Mesothelial cell of epicardium (in vitro differentiated cells): Measurements from ENCODE around the gene EFHC1. TPM values are rescaled to one million over a fixed set of nuclear protein-coding genes. Genes with fewer than 3 reads are reported as not detected.

Source experiments
- DNase-seq, 2 experiments: peaks; one replicate each; pipeline ENCODE4 v3.0.0; 2021; ENCODE audit warnings: low spot score in 2 of 2; ENCODE audit not compliant: unreplicated experiment in 2 of 2
- H3K27ac Mint-ChIP-seq: 2 replicates; pipeline ENCODE4 v1.8.0; 2021; ENCODE audit warnings: mixed read lengths
- H3K27me3 Mint-ChIP-seq: 2 replicates; pipeline ENCODE4 v1.8.0; 2021; ENCODE audit warnings: low read depth, mixed read lengths
- H3K36me3 Mint-ChIP-seq: 2 replicates; pipeline ENCODE4 v1.8.0; 2021; ENCODE audit warnings: mixed read lengths
- H3K4me1 Mint-ChIP-seq: 2 replicates; pipeline ENCODE4 v1.8.0; 2021; ENCODE audit warnings: mixed read lengths
- H3K4me3 Mint-ChIP-seq: 2 replicates; pipeline ENCODE4 v1.8.0; 2021; ENCODE audit warnings: mild to moderate bottlenecking, moderate library complexity, mixed read lengths
- H3K9me3 Mint-ChIP-seq: 2 replicates; pipeline ENCODE4 v1.8.0; 2021; ENCODE audit warnings: mixed read lengths
- total RNA-seq: library from RNA; stranded (reverse); gene quantifications from 3 replicates; pipeline ENCODE4 v1.2.1, GENCODE V29; 2021
- TF ChIP-seq, protein P1 (sequence below): fragments of 200-600 bp; sonication (generic); IDR thresholded peaks from one replicate; pipeline ENCODE4 v1.5.0; 2021; ENCODE audit warnings: antibody characterized with exemption; ENCODE audit not compliant: unreplicated experiment

Gene EFHC1
- total RNA-seq, 1 donor from 2014 or later: 34.4 TPM

DNA sequence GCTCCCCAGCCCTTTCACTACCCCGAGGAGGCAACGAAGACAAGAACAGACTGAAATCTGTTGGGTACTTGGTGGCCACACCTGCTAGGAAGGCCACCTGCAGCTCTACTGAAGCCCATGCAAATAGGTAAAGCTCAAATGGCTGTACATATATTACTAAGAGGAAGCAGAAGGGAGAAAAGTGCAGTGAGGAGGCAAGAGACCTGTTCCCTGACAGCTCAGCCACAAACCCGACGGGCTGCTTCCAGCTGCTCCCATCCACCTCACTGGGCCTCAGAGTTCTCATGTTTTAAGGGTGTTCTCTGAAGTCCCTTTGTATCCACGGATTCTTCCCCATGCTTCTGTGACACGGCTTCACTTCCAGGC, 132.1 kb downstream of the EFHC1 start:
- H3K4me1 Mint-ChIP-seq: peaks cover 47% of the 10 kb centered on the region
- no peaks in the 10 kb centered on the region for H3K27me3 Mint-ChIP-seq
- DNase-seq: no peak
- H3K36me3 Mint-ChIP-seq: no peaks in the 10 kb centered on the region
- no peak overlapping the region for H3K4me3 Mint-ChIP-seq
- H3K9me3 Mint-ChIP-seq: no peaks in the 10 kb centered on the region
- H3K27ac Mint-ChIP-seq: peak overlapping the region; percentile 78
- TF ChIP-seq, protein P1, sequence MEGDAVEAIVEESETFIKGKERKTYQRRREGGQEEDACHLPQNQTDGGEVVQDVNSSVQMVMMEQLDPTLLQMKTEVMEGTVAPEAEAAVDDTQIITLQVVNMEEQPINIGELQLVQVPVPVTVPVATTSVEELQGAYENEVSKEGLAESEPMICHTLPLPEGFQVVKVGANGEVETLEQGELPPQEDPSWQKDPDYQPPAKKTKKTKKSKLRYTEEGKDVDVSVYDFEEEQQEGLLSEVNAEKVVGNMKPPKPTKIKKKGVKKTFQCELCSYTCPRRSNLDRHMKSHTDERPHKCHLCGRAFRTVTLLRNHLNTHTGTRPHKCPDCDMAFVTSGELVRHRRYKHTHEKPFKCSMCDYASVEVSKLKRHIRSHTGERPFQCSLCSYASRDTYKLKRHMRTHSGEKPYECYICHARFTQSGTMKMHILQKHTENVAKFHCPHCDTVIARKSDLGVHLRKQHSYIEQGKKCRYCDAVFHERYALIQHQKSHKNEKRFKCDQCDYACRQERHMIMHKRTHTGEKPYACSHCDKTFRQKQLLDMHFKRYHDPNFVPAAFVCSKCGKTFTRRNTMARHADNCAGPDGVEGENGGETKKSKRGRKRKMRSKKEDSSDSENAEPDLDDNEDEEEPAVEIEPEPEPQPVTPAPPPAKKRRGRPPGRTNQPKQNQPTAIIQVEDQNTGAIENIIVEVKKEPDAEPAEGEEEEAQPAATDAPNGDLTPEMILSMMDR: no peak

DNA sequence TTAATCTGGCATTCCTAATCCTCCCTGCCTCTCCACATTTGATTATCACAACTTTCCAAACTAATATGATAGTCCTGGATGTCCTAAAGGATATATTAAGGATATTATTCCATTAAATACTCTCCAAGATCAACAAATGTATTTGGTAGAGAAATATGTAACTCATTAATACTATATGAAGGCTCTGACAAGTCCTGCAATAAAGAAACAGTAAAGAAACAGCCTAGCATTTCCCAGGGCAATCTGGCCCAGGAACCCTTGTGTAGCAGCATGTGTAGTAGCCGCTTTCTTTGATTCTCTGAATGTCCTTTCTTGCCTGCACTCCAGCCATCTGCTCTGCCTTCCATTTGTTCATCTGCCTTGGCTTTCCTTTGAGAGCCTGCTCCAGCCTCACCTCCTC, 133.0 kb downstream of the EFHC1 start:
- Mint-ChIP-seq H3K4me1 (peaks cover 52% of the 10 kb centered on the region), H3K36me3 (no peaks in the 10 kb centered on the region), H3K4me3 (no peak overlapping the region), H3K27me3 (no peaks in the 10 kb centered on the region), H3K27ac (no peak overlapping the region), H3K9me3 (no peaks in the 10 kb centered on the region)
- TF ChIP-seq, protein P1: no peak
- DNase-seq: no peak

DNA sequence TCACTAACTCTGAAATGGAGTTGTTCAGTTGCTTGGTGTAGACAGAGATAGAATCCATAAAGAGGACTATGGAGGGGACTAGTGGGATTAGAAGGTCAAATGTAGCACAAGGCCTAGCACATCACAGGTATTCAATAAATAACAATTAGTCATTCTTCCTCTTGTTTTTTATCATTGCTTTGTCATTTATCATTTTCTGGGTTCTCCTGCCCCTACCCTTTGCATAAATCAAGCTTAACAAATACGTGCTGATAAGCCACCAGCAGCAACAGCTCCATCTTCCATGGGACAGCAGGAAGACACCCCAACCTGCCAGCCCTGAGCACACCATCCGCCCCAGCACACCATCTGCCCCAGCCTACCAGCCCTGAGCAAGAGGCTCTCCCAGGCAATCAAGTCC, 133.6 kb downstream of the EFHC1 start:
- Mint-ChIP-seq H3K4me1 (peaks cover 54% of the 10 kb centered on the region), H3K36me3 (no peaks in the 10 kb centered on the region), H3K9me3 (no peaks in the 10 kb centered on the region), H3K27ac (no peak overlapping the region), H3K4me3 (no peak overlapping the region), H3K27me3 (no peaks in the 10 kb centered on the region)
- TF ChIP-seq, protein P1: no peak
- no peak for DNase-seq

DNA sequence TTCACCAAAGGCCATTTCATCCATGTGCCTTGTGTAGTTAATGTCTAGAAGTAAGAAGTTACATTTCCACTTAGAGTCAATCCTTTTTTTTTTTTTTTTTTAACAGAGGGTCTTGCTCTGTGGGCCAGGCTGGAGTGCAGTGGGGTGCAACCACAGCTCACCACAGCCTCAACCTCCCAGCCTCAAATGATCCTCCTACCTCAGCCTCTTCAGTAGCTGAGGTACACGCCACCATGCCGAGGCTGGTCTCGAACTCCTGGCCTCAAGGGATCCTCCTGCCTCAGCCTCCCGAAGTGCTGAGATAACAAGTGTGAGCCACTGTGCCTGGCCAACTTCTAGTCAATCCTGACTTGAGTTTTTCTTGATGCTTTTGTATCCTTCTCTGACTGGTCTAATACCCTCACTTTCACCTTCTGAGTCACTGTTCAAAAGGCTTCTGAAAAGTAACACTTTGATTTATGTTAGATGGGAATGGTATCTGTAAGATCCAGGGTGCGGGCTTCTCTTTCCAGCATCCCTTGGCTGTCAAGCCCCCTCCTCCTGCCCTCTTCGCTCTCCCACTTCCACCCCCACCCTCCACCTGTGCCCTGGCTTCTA, 134.6 kb downstream of the EFHC1 start:
- no peaks in the 10 kb centered on the region for H3K27me3 Mint-ChIP-seq
- peaks cover 47% of the 10 kb centered on the region for H3K4me1 Mint-ChIP-seq
- no peaks in the 10 kb centered on the region for H3K9me3 Mint-ChIP-seq
- DNase-seq: no peak
- H3K36me3 Mint-ChIP-seq: no peaks in the 10 kb centered on the region
- no peak overlapping the region for H3K4me3 Mint-ChIP-seq
- TF ChIP-seq, protein P1: no peak
- H3K27ac Mint-ChIP-seq: no peak overlapping the region

DNA sequence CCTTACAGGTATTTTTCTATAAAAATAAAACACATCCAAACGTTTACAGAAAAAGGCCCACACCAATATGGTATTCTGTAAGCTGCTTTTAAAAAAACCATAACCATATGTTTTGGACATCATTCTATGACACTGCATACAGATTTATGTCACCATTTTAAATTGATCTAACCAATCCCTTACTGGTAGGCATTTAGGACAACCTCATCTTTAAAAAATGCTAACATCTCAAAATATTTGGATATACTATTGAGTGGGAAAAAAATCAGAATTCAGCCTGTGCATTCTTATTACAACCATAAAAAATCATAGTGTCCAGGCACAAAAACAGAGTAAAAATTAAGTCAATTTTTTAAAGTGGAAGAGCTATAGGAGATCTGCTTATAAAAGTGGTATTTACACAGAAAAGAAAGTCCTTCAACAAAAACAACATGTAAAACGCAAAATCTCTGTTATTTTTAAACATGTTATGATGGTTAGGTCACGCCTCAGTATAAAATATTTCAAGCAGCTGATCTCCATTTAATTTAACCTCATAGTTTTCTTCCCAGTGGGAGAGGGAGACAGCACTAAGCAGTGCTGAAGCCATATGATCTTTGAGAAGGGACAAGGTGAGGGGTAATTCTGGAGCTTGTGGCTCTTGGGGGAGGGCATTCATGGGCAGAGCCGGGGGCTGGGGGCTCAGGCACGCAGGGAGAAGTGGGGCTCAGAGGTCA, 135.5 kb downstream of the EFHC1 start:
- no peak for DNase-seq
- Mint-ChIP-seq H3K36me3 (no peaks in the 10 kb centered on the region), H3K4me1 (peaks cover 42% of the 10 kb centered on the region), H3K27me3 (no peaks in the 10 kb centered on the region), H3K27ac (peak overlapping the region; percentile 88), H3K9me3 (no peaks in the 10 kb centered on the region), H3K4me3 (no peak overlapping the region)
- TF ChIP-seq, protein P1: no peak
